HUES48 (cell line): ENCODE measurements around the gene COL8A2.
A peak's percentile ranks its signal among the peaks of the same experiment; 100 is the strongest.

Experiments used
- H3K27ac ChIP-seq: one replicate; pipeline ENCODE4 v1.7.0; 2013; ENCODE audit warnings: low read depth, low read length, inconsistent platforms
- H3K27me3 ChIP-seq: 2 replicates; pipeline ENCODE4 v1.6.1; 2013; ENCODE audit warnings: mild to moderate bottlenecking, low read length; ENCODE audit not compliant: control insufficient read depth, insufficient read depth
- H3K36me3 ChIP-seq: 2 replicates; pipeline ENCODE4 v1.6.1; 2013; ENCODE audit warnings: low read length; ENCODE audit not compliant: control insufficient read depth, insufficient read depth
- H3K4me1 ChIP-seq: 2 replicates; pipeline ENCODE4 v1.6.1; 2013; ENCODE audit warnings: mild to moderate bottlenecking, low read length; ENCODE audit not compliant: control insufficient read depth, insufficient read depth
- H3K4me3 ChIP-seq: 2 replicates; pipeline ENCODE4 v1.5.1; 2013; ENCODE audit warnings: mild to moderate bottlenecking, low read depth, low read length
- H3K9ac ChIP-seq: 2 replicates; pipeline ENCODE4 v1.6.1; 2013; ENCODE audit warnings: mild to moderate bottlenecking, low read depth, low read length, moderate library complexity
- H3K9me3 ChIP-seq: 2 replicates; pipeline ENCODE4 v1.6.1; 2013; ENCODE audit warnings: low read length; ENCODE audit not compliant: control insufficient read depth, insufficient read depth

Gene COL8A2

DNA sequence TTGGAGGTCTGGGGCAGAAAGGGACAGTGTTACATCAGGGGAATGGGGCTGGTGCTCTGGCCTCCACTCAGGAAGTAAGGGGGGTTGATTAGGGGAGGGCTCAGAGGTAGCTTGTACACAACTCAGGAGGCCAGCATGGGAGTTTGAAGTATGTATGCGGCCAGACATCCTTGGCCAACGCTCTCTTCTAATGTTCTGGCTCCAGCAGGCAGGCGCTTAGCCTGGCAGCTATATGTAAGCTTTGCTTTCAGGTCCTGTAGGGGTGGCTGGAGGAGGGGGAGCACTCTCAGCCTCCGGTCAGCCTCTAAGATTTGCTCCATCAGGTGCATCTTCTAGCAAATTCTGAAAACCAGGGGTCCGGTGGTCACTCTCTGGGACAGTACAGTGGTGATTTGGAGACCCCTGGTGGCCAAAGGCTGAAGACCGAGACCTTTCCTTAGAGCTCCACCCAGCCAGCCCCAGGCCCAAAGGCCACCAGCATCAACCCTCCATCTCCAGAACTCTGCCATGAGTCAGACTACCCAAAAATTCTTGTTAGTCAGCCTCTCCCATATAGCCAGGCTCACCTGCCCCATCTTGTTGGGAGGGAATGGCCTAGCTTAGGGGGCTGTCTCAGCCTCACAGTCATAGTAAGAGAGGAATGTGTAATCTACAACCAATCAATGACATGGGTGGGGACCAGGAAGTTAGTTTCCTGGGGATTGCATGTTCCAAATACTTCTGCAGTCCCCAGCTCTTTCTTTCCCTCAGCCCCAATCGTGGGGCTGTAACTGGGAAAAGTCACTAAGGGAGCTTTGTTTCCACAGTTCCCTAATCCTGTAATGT, 9.7 kb upstream of the COL8A2 start:
- no peak overlapping the region for H3K9ac ChIP-seq
- no peaks in the 10 kb centered on the region for H3K27me3 ChIP-seq
- no peaks in the 10 kb centered on the region for H3K4me1 ChIP-seq
- no peak overlapping the region for H3K4me3 ChIP-seq
- no peak overlapping the region for H3K27ac ChIP-seq
- no peaks in the 10 kb centered on the region for H3K9me3 ChIP-seq
- peaks cover 26% of the 10 kb centered on the region for H3K36me3 ChIP-seq

DNA sequence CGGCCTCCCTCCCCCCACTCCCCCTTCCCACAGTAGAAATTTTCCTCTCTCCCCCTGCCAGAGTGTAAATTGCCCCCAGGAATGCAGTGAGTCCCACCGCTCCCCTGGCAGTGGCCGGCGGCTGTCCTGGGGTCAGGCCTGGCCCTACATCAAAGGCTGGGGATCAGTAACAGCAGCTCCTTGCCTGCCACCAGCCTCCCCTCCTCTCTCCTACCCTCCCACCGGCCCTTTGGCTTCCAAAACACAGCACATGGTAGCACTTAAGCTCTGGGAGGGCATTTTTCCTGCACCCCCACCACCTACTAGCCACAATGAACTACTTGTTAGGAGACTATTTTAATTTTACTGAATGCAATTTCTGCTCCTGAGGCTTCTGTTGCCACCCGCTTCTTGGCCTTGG, 9.0 kb upstream of the COL8A2 start:
- H3K4me1 ChIP-seq: no peaks in the 10 kb centered on the region
- H3K27me3 ChIP-seq: no peaks in the 10 kb centered on the region
- no peak overlapping the region for H3K4me3 ChIP-seq
- H3K36me3 ChIP-seq: peaks cover 23% of the 10 kb centered on the region
- no peak overlapping the region for H3K27ac ChIP-seq
- no peak overlapping the region for H3K9ac ChIP-seq
- no peaks in the 10 kb centered on the region for H3K9me3 ChIP-seq

- H3K27ac ChIP-seq: no peak overlapping the region
- H3K4me3 ChIP-seq: no peak overlapping the region
- peaks cover 22% of the 10 kb centered on the region for H3K36me3 ChIP-seq
- H3K9ac ChIP-seq: no peak overlapping the region
- H3K9me3 ChIP-seq: no peaks in the 10 kb centered on the region
- no peaks in the 10 kb centered on the region for H3K27me3 ChIP-seq
- H3K4me1 ChIP-seq: no peaks in the 10 kb centered on the region
These were observed 8.5 kb upstream of the COL8A2 start for GRCh38 chr1:36133484-36133883.

DNA sequence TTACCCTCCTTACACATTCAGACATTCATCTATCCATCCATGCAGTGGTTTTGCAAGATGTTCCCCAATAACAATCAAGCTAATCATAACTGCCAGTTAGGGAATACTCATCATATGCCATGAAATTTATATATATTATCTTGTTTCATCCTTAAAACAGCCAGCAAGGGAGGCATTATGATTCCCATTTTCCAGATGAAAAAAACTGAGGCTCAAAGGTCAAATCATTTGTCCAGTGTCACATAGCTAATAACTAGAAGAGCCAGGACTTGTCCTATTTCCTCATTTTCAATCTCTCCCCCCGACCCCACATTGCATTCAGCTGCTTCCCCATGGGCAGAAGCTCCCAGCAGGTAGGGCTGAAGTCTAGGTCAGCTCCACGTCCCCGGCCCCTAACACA, 7.0 kb upstream of the COL8A2 start:
- Histone ChIP-seq H3K36me3 (peaks cover 8% of the 10 kb centered on the region), H3K9me3 (no peaks in the 10 kb centered on the region), H3K4me3 (no peak overlapping the region), H3K4me1 (no peaks in the 10 kb centered on the region), H3K9ac (no peak overlapping the region), H3K27me3 (no peaks in the 10 kb centered on the region), H3K27ac (no peak overlapping the region)

GRCh38 chr1:36128905-36129206, 3.8 kb upstream of the COL8A2 start:
- Histone ChIP-seq H3K27ac (no peak overlapping the region), H3K9me3 (no peaks in the 10 kb centered on the region), H3K9ac (no peak overlapping the region), H3K36me3 (no peaks in the 10 kb centered on the region), H3K27me3 (peaks cover 24% of the 10 kb centered on the region), H3K4me1 (no peaks in the 10 kb centered on the region), H3K4me3 (no peak overlapping the region)

GRCh38 chr1:36128126-36128904, 3.3 kb upstream of the COL8A2 start:
- Histone ChIP-seq H3K4me3 (no peak overlapping the region), H3K4me1 (no peaks in the 10 kb centered on the region), H3K9me3 (no peaks in the 10 kb centered on the region), H3K9ac (no peak overlapping the region), H3K27me3 (peaks cover 30% of the 10 kb centered on the region), H3K27ac (no peak overlapping the region), H3K36me3 (no peaks in the 10 kb centered on the region)

GRCh38 chr1:36126797-36127500, 1.9 kb upstream of the COL8A2 start:
- Histone ChIP-seq H3K9me3 (no peaks in the 10 kb centered on the region), H3K27me3 (peaks cover 36% of the 10 kb centered on the region), H3K4me3 (no peak overlapping the region), H3K9ac (no peak overlapping the region), H3K27ac (no peak overlapping the region), H3K36me3 (no peaks in the 10 kb centered on the region), H3K4me1 (no peaks in the 10 kb centered on the region)

- Histone ChIP-seq H3K27ac (no peak overlapping the region), H3K9ac (no peak overlapping the region), H3K4me3 (no peak overlapping the region), H3K9me3 (no peaks in the 10 kb centered on the region), H3K36me3 (no peaks in the 10 kb centered on the region), H3K4me1 (no peaks in the 10 kb centered on the region), H3K27me3 (peaks cover 36% of the 10 kb centered on the region)
These were observed 1.1 kb upstream of the COL8A2 start for GRCh38 chr1:36126005-36126716.

- Histone ChIP-seq H3K9me3 (no peaks in the 10 kb centered on the region), H3K4me3 (peak overlapping the region; percentile 34; the same call in 1 of the 2 replicates), H3K36me3 (no peaks in the 10 kb centered on the region), H3K9ac (no peak overlapping the region), H3K4me1 (no peaks in the 10 kb centered on the region), H3K27ac (no peak overlapping the region), H3K27me3 (peaks cover 36% of the 10 kb centered on the region)
These were observed 456 bp downstream of the COL8A2 start for GRCh38 chr1:36124404-36125128.

DNA sequence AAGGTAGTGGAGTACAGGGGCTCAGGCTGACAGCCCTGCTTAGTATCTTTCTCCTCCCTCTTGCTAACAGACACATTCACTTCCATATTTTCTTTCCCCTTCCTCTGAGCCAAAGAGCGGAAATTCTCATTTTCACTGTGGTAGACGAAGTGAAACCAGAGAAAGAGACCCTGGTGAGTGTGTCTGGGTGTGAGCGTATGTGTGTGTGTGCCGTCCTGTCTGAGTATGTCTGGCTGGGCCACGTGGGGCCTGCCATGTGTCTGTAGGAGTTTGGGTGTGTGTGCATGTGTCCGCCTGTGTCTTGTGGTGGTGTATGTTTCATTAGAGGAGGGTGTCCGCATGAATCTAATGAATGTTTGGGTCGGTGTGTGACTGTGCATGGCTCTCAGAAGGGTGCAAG, 1.7 kb downstream of the COL8A2 start:
- Histone ChIP-seq H3K27ac (no peak overlapping the region), H3K9ac (no peak overlapping the region), H3K4me1 (no peaks in the 10 kb centered on the region), H3K27me3 (peaks cover 36% of the 10 kb centered on the region), H3K4me3 (no peak overlapping the region), H3K36me3 (no peaks in the 10 kb centered on the region), H3K9me3 (no peaks in the 10 kb centered on the region)
